HG02642 (cell line): ENCODE results near the gene MGAT4C.
"Not testable (repeated sequence)": the region's sequence is repeated elsewhere in the genome, so short reads cannot be mapped to it uniquely, and the experiment has no call there.

Experiments
- ATAC-seq: cut with Tn5 transposase; IDR thresholded peaks from one replicate; pipeline ENCODE4 v1.9.1; 2021; ENCODE audit warnings: mild to moderate bottlenecking; ENCODE audit not compliant: unreplicated experiment, poor library complexity

Gene MGAT4C

GRCh38 chr12:86139671-86140070 lies 116.5 kb downstream of the MGAT4C start:
- ATAC-seq, result no peak

GRCh38 chr12:86138770-86139169 lies 117.4 kb downstream of the MGAT4C start:
- no peak for ATAC-seq

DNA sequence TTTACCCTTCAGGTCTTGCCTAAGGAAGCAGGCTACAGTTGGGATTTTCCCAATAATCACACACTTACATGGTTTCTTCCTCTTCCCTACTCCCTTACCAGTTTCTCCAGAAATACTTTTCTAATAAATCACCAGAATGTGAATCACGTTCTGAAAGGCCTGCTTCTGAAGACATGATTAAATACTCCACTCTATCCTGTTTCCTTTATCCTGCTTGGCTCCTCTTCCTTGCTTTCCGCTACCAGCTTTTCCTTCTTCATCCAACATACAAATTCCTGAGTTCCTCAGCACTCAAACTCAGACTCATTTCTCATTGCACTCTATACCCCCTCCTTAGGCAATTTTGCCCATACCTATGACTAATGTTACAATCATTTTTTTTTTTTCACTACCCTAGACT lies 118.3 kb downstream of the MGAT4C start:
- no peak for ATAC-seq

DNA sequence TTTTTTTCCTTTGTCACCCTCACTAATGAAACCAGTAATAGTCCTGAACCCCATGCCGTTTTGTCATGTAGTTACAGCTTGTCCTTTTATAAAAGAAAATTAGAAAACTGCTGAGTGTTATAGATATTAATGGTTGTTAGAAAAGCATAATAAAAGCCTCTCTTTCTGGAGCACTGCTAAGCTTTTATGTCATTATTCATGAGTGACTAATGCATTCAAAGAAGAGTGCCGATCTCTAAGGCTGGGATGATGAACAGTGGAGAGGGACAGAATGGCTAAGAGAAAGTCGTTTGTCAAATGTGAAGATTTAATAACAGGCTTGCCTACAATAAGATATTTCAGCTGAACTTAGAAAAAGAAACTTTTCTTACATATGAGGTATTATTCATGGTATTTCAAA lies 121.6 kb downstream of the MGAT4C start:
- ATAC-seq, result no peak

DNA sequence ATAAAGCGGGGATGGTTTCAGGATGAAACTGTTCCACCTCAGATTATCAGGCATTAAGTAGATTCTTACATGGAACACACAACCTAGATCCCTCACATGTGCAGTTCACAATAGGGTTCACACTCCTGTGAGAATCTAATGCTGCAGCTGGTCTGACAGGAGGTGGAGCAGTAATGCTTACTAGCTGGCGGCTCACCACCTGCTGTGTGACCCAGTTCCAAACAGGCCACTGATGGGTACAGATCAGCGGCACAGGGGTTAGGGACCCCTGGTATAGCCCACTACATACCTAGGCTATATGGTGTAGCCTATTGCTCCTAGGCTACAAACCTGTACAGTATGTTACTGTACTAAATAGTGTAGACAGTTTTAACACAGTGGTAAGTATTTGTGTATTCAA lies 129.3 kb downstream of the MGAT4C start:
- not testable (repeated sequence) for ATAC-seq

- no peak for ATAC-seq
Observed at GRCh38 chr12:86122846-86123468, 133.2 kb downstream of the MGAT4C start.

- ATAC-seq, result no peak
Observed at GRCh38 chr12:86118161-86118560, 138.0 kb downstream of the MGAT4C start.

- no peak for ATAC-seq
Observed at GRCh38 chr12:86117711-86118110, 138.5 kb downstream of the MGAT4C start.

DNA sequence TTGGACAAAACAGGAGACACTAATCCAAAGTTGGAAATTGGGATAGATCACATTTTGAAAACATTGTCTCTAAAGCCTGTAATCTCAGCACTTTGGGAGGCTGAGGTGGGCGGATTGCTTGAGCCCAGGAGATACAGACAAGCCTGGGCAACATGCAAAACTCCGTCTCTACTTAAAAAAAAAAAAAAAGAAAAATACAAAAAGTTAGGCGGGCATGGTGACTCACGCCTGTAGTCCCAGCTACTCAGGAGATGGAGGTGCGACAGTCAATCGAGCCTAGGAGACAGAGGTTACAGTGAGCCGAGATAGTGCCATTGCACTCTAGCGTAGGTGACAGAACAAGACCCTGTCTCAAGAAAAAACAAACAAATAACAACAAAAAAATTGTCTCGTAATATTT lies 152.1 kb downstream of the MGAT4C start:
- no peak for ATAC-seq

- ATAC-seq, result no peak
Observed at GRCh38 chr12:86097161-86097560, 159.0 kb downstream of the MGAT4C start.

DNA sequence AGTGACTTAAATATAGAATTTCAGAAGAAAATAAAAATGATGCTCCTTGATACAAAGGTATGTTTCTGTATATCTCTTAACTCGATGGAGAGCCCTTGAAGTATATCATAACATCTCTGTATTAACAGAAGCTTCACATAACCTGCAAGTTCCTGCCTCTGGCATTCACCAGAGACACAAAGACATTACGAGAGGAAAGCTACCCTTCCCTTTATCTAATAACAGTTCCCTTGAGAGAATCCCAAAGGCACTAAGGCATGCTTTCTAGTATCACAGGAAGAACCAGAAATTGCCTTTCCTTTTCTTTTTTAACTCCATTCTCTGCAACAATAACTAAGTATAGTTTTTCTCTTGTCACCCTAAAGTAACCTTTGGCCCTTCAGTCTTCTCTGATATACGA lies 164.5 kb downstream of the MGAT4C start:
- ATAC-seq, result no peak

GRCh38 chr12:86081843-86082242 lies 174.3 kb downstream of the MGAT4C start:
- ATAC-seq, result no peak

DNA sequence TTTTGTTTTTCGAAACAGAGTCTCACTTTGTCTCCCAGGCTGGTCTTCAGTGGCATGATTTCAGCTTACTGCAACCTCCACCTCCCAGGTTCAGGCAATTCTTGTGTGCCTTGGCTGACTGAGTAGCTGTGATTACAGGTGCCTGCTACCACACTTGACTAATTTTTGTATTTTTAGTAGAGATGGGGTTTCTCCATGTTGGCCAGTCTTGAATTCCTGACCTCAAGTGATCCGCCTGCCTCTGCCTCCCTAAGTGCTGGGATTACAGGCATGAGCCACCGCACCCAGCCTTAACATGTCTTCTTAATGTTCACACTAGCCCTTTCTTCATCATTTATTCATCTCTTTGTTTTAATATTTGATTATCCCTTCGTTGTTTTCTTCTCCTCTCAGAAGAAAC lies 197.1 kb downstream of the MGAT4C start:
- not testable (repeated sequence) for ATAC-seq

DNA sequence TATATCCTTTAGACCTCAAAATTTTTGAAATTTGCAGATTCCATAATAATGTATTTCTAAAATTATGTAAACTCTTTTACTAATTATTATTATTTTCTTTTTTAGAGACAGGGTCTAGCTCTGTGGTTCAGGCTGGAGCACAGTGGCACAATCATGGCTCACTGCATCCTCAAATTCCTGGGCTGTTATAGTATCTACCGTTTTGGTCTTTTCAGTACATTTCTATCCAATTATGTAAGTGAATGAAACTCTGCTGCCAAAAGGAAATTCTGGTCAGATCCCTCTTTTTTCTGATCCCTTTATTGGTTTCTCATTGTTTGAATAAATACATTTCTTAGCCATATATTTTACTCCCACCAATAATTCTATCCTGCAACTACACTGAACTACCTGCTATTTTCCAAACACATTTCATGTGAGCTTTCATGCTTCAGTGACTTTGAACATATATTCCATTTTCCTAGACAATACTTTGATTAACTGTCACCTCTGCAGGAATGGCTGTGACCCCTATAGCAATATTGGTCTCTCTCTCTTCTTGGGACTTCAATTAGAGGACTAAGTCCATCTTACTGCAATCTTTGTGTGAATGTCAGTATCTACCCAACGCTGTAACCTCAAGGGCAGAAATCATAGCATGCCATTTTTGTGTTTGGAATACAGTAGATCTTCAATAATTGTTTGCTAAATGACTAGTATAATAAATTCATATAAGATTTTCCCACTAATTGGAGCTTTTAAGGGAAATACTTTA lies 198.9 kb downstream of the MGAT4C start:
- ATAC-seq, result no peak

DNA sequence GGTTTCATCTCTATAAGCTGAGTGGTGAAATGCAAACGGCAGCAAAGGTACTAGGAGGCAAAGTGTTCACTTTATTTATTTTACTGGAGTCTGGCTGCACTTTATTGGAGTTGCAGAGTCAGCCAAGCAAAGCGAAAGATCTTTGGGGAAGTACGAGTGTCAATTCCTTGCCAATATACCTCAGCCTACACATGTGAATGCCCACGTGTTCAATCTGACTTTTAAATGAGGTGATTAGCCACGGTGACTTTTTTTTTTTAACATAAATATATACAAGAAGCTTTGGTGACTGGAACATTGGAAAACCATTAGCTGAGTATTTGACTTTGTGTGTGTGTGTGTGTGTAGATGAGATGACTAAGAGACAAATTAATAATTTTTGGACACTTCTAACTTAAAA lies 203.3 kb downstream of the MGAT4C start:
- no peak for ATAC-seq

GRCh38 chr12:86050010-86050409 lies 206.2 kb downstream of the MGAT4C start:
- no peak for ATAC-seq

GRCh38 chr12:86044396-86044795 lies 211.8 kb downstream of the MGAT4C start:
- no peak for ATAC-seq

DNA sequence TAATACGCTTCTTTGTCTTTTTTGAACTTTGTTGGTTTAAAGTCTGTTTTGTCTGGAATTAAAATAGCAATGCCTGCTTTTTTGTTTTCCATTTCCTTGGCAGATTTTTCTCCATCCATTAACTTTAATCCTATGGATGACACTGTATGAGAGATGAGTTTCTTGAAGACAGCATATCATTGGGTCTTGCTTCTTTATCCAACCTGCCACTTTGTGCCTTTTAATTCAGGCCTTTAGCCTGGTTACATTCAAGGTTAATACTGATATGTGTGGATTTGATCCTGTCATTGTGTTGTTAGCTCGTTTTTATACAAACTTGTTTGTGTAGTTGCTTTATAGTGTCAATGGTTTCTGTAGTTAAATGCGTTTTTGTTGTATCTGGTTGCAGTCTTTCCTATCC lies 214.1 kb downstream of the MGAT4C start:
- ATAC-seq, result no peak

DNA sequence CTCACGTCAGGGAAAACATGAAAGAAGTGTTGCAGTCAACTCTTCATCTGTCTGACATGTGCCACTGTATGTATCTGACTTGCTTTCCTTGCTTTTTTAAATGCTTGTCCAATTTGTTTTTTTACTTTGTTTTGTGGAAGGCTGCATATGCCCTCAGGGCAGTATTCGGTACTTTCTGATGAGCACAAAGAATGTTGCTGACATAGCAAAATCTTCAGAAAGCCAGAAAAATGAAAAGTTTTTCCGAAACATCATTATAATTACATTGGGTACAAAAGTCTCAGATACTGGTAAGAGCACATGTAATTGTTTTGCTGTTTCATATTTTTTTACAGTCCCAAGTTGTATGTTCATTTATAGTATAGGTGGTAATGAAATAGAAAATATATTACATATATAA lies 237.8 kb downstream of the MGAT4C start:
- no peak for ATAC-seq

DNA sequence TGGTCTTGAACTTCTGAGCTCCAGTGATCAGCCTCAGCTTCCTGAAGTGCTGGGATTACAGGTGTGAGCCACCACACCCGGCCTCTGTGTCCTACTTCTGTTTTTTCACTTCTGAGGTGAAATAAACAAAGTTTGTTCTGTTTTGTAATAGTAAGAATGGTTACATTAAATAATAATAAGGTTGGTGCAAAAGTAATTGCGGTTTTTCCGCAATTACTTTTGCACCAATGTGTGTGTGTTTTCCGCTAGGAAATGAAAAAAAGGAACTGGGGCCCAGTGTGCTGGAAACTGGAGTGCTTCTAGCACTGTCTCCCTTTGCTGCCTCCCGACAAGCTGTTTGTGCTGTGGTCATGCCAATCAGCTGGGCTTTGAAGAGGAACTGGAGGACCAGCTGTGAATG lies 241.2 kb downstream of the MGAT4C start:
- ATAC-seq, result no peak

GRCh38 chr12:86006727-86007126 lies 249.5 kb downstream of the MGAT4C start:
- no peak for ATAC-seq

DNA sequence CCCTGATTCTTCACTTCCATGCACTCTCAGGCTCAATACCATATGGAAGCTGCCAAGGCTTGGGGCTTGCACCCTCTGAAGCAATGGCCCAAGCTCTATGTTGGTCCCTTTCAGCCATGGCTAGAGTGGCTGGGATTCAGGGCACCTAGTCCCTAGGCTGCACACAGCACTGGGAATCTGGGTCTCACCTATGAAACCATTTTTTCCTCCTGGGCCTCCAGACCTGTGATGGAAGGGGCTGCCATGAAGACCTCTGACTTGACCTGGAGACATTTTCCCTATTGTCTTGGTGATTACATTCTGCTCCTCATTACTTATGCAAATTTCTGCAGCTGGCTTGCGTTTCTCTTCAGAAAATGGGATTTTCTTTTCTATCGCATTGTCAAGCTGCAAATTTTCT lies 258.1 kb downstream of the MGAT4C start:
- no peak for ATAC-seq
